PC-3 (cell line): ENCODE data around the gene SLC25A5. TPM values are rescaled to one million over a fixed set of nuclear protein-coding genes. Genes with fewer than 3 reads are reported as not detected.

Source experiments
- ATAC-seq: fragments of 200-7000 bp; cut with Tn5 transposase; 2 replicates; pipeline ENCODE4 v1.9.1; 2020; ENCODE audit warnings: mild to moderate bottlenecking, moderate library complexity
- BruUV-seq: library from RNA; stranded (reverse); fragments of 400-500 nt; replicated peaks from 2 replicates; lab custom pipeline; 2021; lab: Mats Ljungman, UMichigan
- CTCF ChIA-PET: fragments of 300-600 bp; sonication (Branson Sonifier 250); formaldehyde crosslinking; loops from one replicate; lab custom pipeline; 2022; ENCODE audit warnings: antibody characterized with exemption; lab: Charles Lee
- POLR2A ChIA-PET: fragments of 300-600 bp; sonication (Branson Sonifier 250); formaldehyde crosslinking; loops from one replicate; lab custom pipeline; 2022; ENCODE audit warnings: antibody characterized with exemption; ENCODE audit not compliant: unreplicated experiment; lab: Charles Lee
- DNase-seq: peaks from one replicate; pipeline ENCODE4 v3.0.0-alpha.2; 2015
- H2AFZ ChIP-seq: fragments of 300-600 bp; sonication (generic); 2 replicates; pipeline ENCODE4 v1.6.0; 2016; ENCODE audit warnings: antibody characterized with exemption, low read length
- H3F3A ChIP-seq: fragments of 300-600 bp; sonication (generic); one replicate; pipeline ENCODE4 v1.6.0; 2017; ENCODE audit warnings: antibody characterized with exemption, low read length, control low read depth, mild to moderate bottlenecking; ENCODE audit not compliant: unreplicated experiment
- H3K27ac ChIP-seq: fragments of 300-600 bp; sonication (generic); 2 replicates; pipeline ENCODE4 v1.5.1; 2016; ENCODE audit warnings: mild to moderate bottlenecking, low read length
- H3K27me3 ChIP-seq: fragments of 300-600 bp; sonication (generic); 2 replicates; pipeline ENCODE4 v1.6.1; 2016; ENCODE audit warnings: low read length, mixed read lengths
- H3K36me3 ChIP-seq: fragments of 300-600 bp; sonication (generic); 2 replicates; pipeline ENCODE4 v1.6.1; 2016; ENCODE audit warnings: low read depth, mixed run types, low read length, mixed read lengths
- H3K4me1 ChIP-seq: fragments of 300-600 bp; sonication (generic); 2 replicates; pipeline ENCODE4 v1.5.1; 2016; ENCODE audit warnings: low read length; ENCODE audit not compliant: insufficient read depth
- H3K4me2 ChIP-seq: fragments of 300-600 bp; sonication (generic); 2 replicates; pipeline ENCODE4 v1.6.0; 2016; ENCODE audit warnings: low read length
- H3K4me3 ChIP-seq: fragments of 300-600 bp; sonication (generic); 2 replicates; pipeline ENCODE4 v1.5.1; 2016; ENCODE audit warnings: mild to moderate bottlenecking, low read length, mixed read lengths
- H3K79me2 ChIP-seq: fragments of 300-600 bp; sonication (generic); 2 replicates; pipeline ENCODE4 v1.6.1; 2017; ENCODE audit warnings: low read length, mixed read lengths
- H3K9ac ChIP-seq: fragments of 300-600 bp; sonication (generic); 2 replicates; pipeline ENCODE4 v1.6.0; 2016; ENCODE audit warnings: mild to moderate bottlenecking, low read length
- H3K9me2 ChIP-seq: fragments of 300-600 bp; sonication (generic); replicated peaks from 2 replicates; pipeline ENCODE4 v1.6.1; 2016; ENCODE audit warnings: mixed run types, low read length, mixed read lengths
- H3K9me3 ChIP-seq: fragments of 300-600 bp; sonication (generic); 2 replicates; pipeline ENCODE4 v1.6.1; 2016; ENCODE audit warnings: low read length, mixed read lengths
- H4K20me1 ChIP-seq: fragments of 300-600 bp; sonication (generic); 2 replicates; pipeline ENCODE4 v1.6.1; 2016; ENCODE audit warnings: low read length, mixed read lengths
- CTCF ChIP-seq: fragments of 300-600 bp; sonication (generic); conservative IDR thresholded peaks from 2 replicates; pipeline ENCODE4 v1.5.1; 2017; ENCODE audit warnings: antibody characterized with exemption, low read depth, mild to moderate bottlenecking, low read length
- EZH2 ChIP-seq: fragments of 300-600 bp; sonication (generic); IDR thresholded peaks from one replicate; pipeline ENCODE4 v1.6.1; 2017; ENCODE audit warnings: antibody characterized with exemption, mild to moderate bottlenecking, low read length; ENCODE audit not compliant: unreplicated experiment
- EZH2phosphoT487 ChIP-seq: fragments of 300-600 bp; sonication (generic); IDR thresholded peaks from 2 replicates; pipeline ENCODE4 v1.6.1; 2018; ENCODE audit warnings: mild to moderate bottlenecking, antibody characterized with exemption, low read length, borderline replicate concordance
- intact Hi-C: fragments of 100-400 bp; cut with micrococcal nuclease; formaldehyde crosslinking; loops from 2 replicates; pipeline ENCODE4 v1.9.0; 2023
- total RNA-seq: library from RNA; depleted of rRNA; stranded (reverse); fragments of >200 nt; gene quantifications from 2 replicates; pipeline ENCODE4 v1.2.3, GENCODE V29; 2014

SLC25A5 gene
- total RNA-seq, 1 experiment from 2014 or later = 544 TPM

GRCh38 chrX:119505945-119506344, 37.7 kb downstream of the SLC25A5 start:
- Histone ChIP-seq H3K4me3 (no peak overlapping the region), H3K9me3 (no peaks in the 10 kb centered on the region), H3F3A (peaks cover 9% of the 10 kb centered on the region), H3K27me3 (no peaks in the 10 kb centered on the region), H3K9me2 (no peaks in the 10 kb centered on the region), H3K79me2 (no peaks in the 10 kb centered on the region), H3K4me1 (peaks cover 29% of the 10 kb centered on the region), H3K36me3 (no peaks in the 10 kb centered on the region), H3K27ac (no peak overlapping the region), H4K20me1 (no peaks in the 10 kb centered on the region), H3K4me2 (no peak overlapping the region), H2AFZ (no peak overlapping the region), H3K9ac (no peak overlapping the region)
- intact Hi-C loops = no loop called here
- no peak for DNase-seq
- POLR2A ChIA-PET = no interaction called here
- TF ChIP-seq CTCF (no peak), EZH2 (no peak), EZH2phosphoT487 (no peak)
- BruUV-seq = no TSS peak
- no peak for ATAC-seq
- CTCF ChIA-PET = no interaction called here

- CTCF ChIA-PET = no interaction called here
- ATAC-seq = no peak
- Histone ChIP-seq H3K27ac (no peak overlapping the region), H3K9me2 (no peaks in the 10 kb centered on the region), H3K9ac (no peak overlapping the region), H3K9me3 (no peaks in the 10 kb centered on the region), H4K20me1 (no peaks in the 10 kb centered on the region), H3K27me3 (no peaks in the 10 kb centered on the region), H3K4me3 (no peak overlapping the region), H3F3A (peaks cover 5% of the 10 kb centered on the region), H3K36me3 (no peaks in the 10 kb centered on the region), H3K4me2 (no peak overlapping the region), H2AFZ (no peak overlapping the region), H3K4me1 (peaks cover 18% of the 10 kb centered on the region), H3K79me2 (no peaks in the 10 kb centered on the region)
- POLR2A ChIA-PET = interaction anchor here (0.6 kb wide), 1 partner anchor 284 kb away, joined by 3 read pairs; the partner anchor contains the start of gene RPL39
- no peak for DNase-seq
- no peak for TF ChIP-seq EZH2
- no peak for TF ChIP-seq EZH2phosphoT487
- no peak for TF ChIP-seq CTCF
- intact Hi-C loops = no loop called here
- no TSS peak for BruUV-seq
Measured at GRCh38 chrX:119507206-119507605, 39.0 kb downstream of the SLC25A5 start.

GRCh38 chrX:119512146-119512800, 44.0 kb downstream of the SLC25A5 start:
- Histone ChIP-seq H3F3A (no peaks in the 10 kb centered on the region), H4K20me1 (no peaks in the 10 kb centered on the region), H3K9me3 (no peaks in the 10 kb centered on the region), H3K9me2 (no peaks in the 10 kb centered on the region), H3K4me3 (no peak overlapping the region), H3K27me3 (no peaks in the 10 kb centered on the region), H3K9ac (no peak overlapping the region), H3K27ac (no peak overlapping the region), H3K36me3 (no peaks in the 10 kb centered on the region), H3K4me1 (peaks cover 4% of the 10 kb centered on the region), H3K79me2 (no peaks in the 10 kb centered on the region), H3K4me2 (0 out of 2 replicates have a peak overlapping the region, but pooled peaks have one; percentile 44), H2AFZ (peak overlapping the region; percentile 86)
- ATAC-seq (peak; percentile 98), DNase-seq (peak; percentile 85)
- intact Hi-C loops = loop anchor here (1.0 to 2.0 kb wide), 3 partner anchors 24 to 95 kb away; no protein-coding TSS in a partner anchor
- CTCF ChIA-PET = interaction anchor here (0.9 to 1.7 kb wide), 7 partner anchors 9 to 340 kb away, joined by 3 to 10 read pairs (median 6); partner anchors contain the start of gene UPF3B
- TF ChIP-seq CTCF = peak; percentile 86
- TF ChIP-seq EZH2 = no peak
- POLR2A ChIA-PET = interaction anchor here (0.6 to 1.6 kb wide), 3 partner anchors 9 to 91 kb away, joined by 3 to 7 read pairs (median 6); no protein-coding TSS in a partner anchor
- BruUV-seq = no TSS peak
